Stimulated activated CD8-positive, alpha-beta memory T cell treated with anti-CD3 and anti-CD28 coated beads, Interleukin-15, amount 100 ng/mL, for 4 hours (primary cell): ENCODE results near the gene CTSH.

Experiments
- DNase-seq, 2 donors: peaks; one replicate each; pipeline ENCODE4 v3.0.0-alpha.2; 2020; ENCODE audit warnings: low read depth in 2 of 2

CTSH gene

GRCh38 chr15:78977591-78978347 lies 32.9 kb upstream of the CTSH start:
- DNase-seq, result no peak

- no peak for DNase-seq
Measured at GRCh38 chr15:78977091-78977571, 32.3 kb upstream of the CTSH start.

GRCh38 chr15:78976691-78977090 lies 31.8 kb upstream of the CTSH start:
- DNase-seq, result no peak

- no peak for DNase-seq
Measured at GRCh38 chr15:78974272-78974918, 29.5 kb upstream of the CTSH start.

GRCh38 chr15:78969687-78970349 lies 25.0 kb upstream of the CTSH start:
- DNase-seq, result no peak

- no peak for DNase-seq
Measured at GRCh38 chr15:78968539-78969271, 23.9 kb upstream of the CTSH start.

- no peak for DNase-seq
Measured at GRCh38 chr15:78968114-78968513, 23.3 kb upstream of the CTSH start.

GRCh38 chr15:78960308-78960707 lies 15.5 kb upstream of the CTSH start:
- no peak for DNase-seq

GRCh38 chr15:78959360-78959759 lies 14.5 kb upstream of the CTSH start:
- DNase-seq, result no peak

- DNase-seq, result no peak
Measured at GRCh38 chr15:78957416-78958093, 12.7 kb upstream of the CTSH start.

- DNase-seq, result no peak
Measured at GRCh38 chr15:78956937-78957336, 12.1 kb upstream of the CTSH start.

GRCh38 chr15:78955355-78955754 lies 10.5 kb upstream of the CTSH start:
- DNase-seq, result no peak

GRCh38 chr15:78951841-78952238 lies 7.0 kb upstream of the CTSH start:
- no peak for DNase-seq

- DNase-seq, result no peak
Measured at GRCh38 chr15:78950902-78951840, 6.3 kb upstream of the CTSH start.

- no peak for DNase-seq
Measured at GRCh38 chr15:78950343-78950742, 5.5 kb upstream of the CTSH start.

- DNase-seq, result no peak
Measured at GRCh38 chr15:78949461-78949860, 4.6 kb upstream of the CTSH start.

GRCh38 chr15:78947506-78947905 lies 2.7 kb upstream of the CTSH start:
- no peak for DNase-seq

GRCh38 chr15:78946493-78946892 lies 1.6 kb upstream of the CTSH start:
- DNase-seq, result no peak

GRCh38 chr15:78944202-78944625 lies 632 bp downstream of the CTSH start:
- DNase-seq, result no peak

- no peak for DNase-seq
Measured at GRCh38 chr15:78943692-78944091, 1.2 kb downstream of the CTSH start.
